Mucosa of descending colon (tissue), 3 donors: Measurements from ENCODE around the gene SLC36A2. TPM values are rescaled to one million over a fixed set of nuclear protein-coding genes. Genes with fewer than 3 reads are reported as not detected.
"Not testable (repeated sequence)": the region's sequence is repeated elsewhere in the genome, so short reads cannot be mapped to it uniquely, and the experiment has no call there.

Experiments used
- ATAC-seq: fragments of 200-7000 bp; cut with Tn5 transposase; one replicate; pipeline ENCODE4 v1.9.1; 2020; ENCODE audit warnings: mild to moderate bottlenecking, moderate library complexity
- DNase-seq, 3 donors: peaks; one replicate each; pipeline ENCODE4 v3.0.0-alpha.2; 2020
- H3K36me3 ChIP-seq: fragments of 200-600 bp; one replicate; pipeline ENCODE4 v1.8.0; 2021; ENCODE audit warnings: low read depth, mild to moderate bottlenecking
- H3K4me1 ChIP-seq: fragments of 200-600 bp; one replicate; pipeline ENCODE4 v1.8.0; 2021; ENCODE audit warnings: low read depth, mild to moderate bottlenecking
- H3K4me3 ChIP-seq: fragments of 200-600 bp; one replicate; pipeline ENCODE4 v1.8.0; 2021; ENCODE audit warnings: mild to moderate bottlenecking
- H3K9me3 ChIP-seq: fragments of 200-600 bp; one replicate; pipeline ENCODE4 v1.8.0; 2021; ENCODE audit warnings: mild to moderate bottlenecking
- CTCF ChIP-seq: fragments of 200-600 bp; IDR thresholded peaks from one replicate; pipeline ENCODE4 v1.8.0; 2022; ENCODE audit warnings: antibody characterized with exemption, mild to moderate bottlenecking
- intact Hi-C, 2 donors: fragments of 100-400 bp; cut with DNase I in 1 of 2; cut with micrococcal nuclease in 1 of 2; formaldehyde crosslinking; loops; one replicate each; pipeline versions ENCODE4 v1.11.0 to v1.11.1; 2022; cut with DNase I, micrococcal nuclease
- total RNA-seq, 3 donors: library from RNA; stranded (reverse); fragmentation: NEBNext Ultra II Directional in 2 of 3; extraction: Animal tissue kit (Norgen Biotek cat#: 25700) in 2 of 3; gene quantifications; one replicate each; pipeline versions ENCODE4 v1.2.1 to v1.2.4, GENCODE V29; 2021 to 2023
- donor health status: DM: no; HTN: no; CAD: no; lungs with moderate emphysema.
- donor health status: DM: no; HTN: no; CAD: no.
- donor health status: DM: no; HTN: yes; CAD: no.

The SLC36A2 gene
- total RNA-seq, 3 donors from 2014 or later: not detected

- Histone ChIP-seq H3K4me1 (no peaks in the 10 kb centered on the region), H3K4me3 (no peak overlapping the region), H3K36me3 (no peaks in the 10 kb centered on the region), H3K9me3 (no peaks in the 10 kb centered on the region)
- no peak for ATAC-seq
- intact Hi-C loops: no loop called here
- TF ChIP-seq CTCF: no peak
- DNase-seq: no peak
These were observed 31.3 kb upstream of the SLC36A2 start for GRCh38 chr5:151378616-151379015.

- no peak for TF ChIP-seq CTCF
- no peak overlapping the region for H3K4me3 ChIP-seq
- no peaks in the 10 kb centered on the region for H3K4me1 ChIP-seq
- DNase-seq (no peak), ATAC-seq (no peak)
- intact Hi-C loops: no loop called here
- no peaks in the 10 kb centered on the region for H3K36me3 ChIP-seq
- no peaks in the 10 kb centered on the region for H3K9me3 ChIP-seq
These were observed 27.2 kb upstream of the SLC36A2 start for GRCh38 chr5:151374539-151374938.

- ATAC-seq, H3K4me3 ChIP-seq, intact Hi-C loops, H3K36me3 ChIP-seq, DNase-seq, H3K4me1 ChIP-seq: not testable (repeated sequence)
- H3K9me3 ChIP-seq: peaks cover 25% of the 10 kb centered on the region
These were observed 19.7 kb upstream of the SLC36A2 start for GRCh38 chr5:151367038-151367437.

DNA sequence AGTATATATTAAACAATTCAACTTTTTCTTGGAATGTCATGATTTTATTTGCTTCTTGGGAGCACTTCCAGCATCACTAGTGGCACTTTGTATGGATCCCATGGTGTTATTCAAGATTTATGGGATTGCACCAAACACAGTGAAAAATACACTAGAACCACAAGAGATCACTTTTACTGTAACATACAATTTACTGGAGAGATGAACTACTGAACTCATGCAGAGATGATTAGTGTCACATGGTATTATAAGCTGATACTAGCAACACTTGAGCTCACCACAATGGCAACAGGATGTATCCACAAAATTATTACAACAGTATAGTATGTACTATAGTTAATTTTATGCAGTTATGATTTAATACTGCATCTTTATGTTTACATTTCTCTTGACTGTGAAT lies 16.3 kb upstream of the SLC36A2 start:
- ATAC-seq (no peak), DNase-seq (no peak)
- intact Hi-C loops: no loop called here
- H3K4me1 ChIP-seq: no peaks in the 10 kb centered on the region
- no peak overlapping the region for H3K4me3 ChIP-seq
- no peak for TF ChIP-seq CTCF
- H3K36me3 ChIP-seq: no peaks in the 10 kb centered on the region
- peaks cover 25% of the 10 kb centered on the region for H3K9me3 ChIP-seq

DNA sequence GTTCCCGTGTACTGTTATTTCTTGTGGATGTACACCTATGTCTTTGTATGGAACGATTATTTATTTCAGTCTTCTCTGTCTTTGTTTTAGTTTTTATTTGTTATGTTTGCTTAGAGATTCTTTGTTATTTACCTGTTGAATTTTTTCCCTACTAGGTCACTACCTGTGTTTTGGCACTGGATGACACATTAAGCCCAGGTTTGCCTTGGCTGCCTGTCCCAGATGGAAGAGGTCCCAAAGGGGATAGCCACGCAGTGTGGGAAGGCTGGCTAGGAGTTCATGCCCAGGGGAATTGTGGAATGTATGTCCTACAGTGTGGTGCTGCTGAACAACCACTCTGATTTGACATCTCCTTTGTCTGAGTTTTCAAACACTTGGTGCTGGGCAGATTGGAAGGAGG lies 15.6 kb upstream of the SLC36A2 start:
- TF ChIP-seq CTCF: no peak
- DNase-seq: no peak
- ATAC-seq: no peak
- intact Hi-C loops: no loop called here
- H3K4me3 ChIP-seq: no peak overlapping the region
- H3K4me1 ChIP-seq: no peaks in the 10 kb centered on the region
- peaks cover 21% of the 10 kb centered on the region for H3K9me3 ChIP-seq
- H3K36me3 ChIP-seq: no peaks in the 10 kb centered on the region

DNA sequence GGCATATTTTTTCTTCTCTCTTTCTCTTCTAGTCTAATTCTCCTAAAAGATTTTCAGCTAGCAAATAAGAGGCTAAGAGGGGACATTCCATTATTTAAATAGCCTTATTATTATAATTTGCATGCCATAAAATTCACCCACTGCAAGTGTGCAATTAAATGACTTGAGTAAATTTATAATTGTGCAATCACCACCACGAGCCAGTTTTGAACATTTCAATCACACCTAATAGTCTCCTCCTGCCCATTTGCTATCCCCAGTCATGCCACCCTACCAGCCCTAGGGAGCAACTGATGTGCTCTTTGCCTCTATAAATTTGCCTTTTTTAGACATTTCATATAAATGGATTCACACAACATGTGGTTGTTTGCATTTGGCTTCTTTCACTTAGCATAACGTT lies 12.0 kb upstream of the SLC36A2 start:
- TF ChIP-seq CTCF: no peak
- peaks cover 4% of the 10 kb centered on the region for H3K9me3 ChIP-seq
- H3K36me3 ChIP-seq: no peaks in the 10 kb centered on the region
- H3K4me1 ChIP-seq: no peaks in the 10 kb centered on the region
- intact Hi-C loops: no loop called here
- no peak for DNase-seq
- no peak for ATAC-seq
- H3K4me3 ChIP-seq: no peak overlapping the region
